Muscle of back (tissue), 11 donors: ENCODE results near the gene CUEDC1. TPM values are rescaled to one million over a fixed set of nuclear protein-coding genes. Genes with fewer than 3 reads are reported as not detected.

Experiments used
- DNase-seq, 3 donors: peaks; one replicate each; pipeline versions ENCODE4 v3.0.0 to v3.0.0-alpha.2; 2013
- polyA plus RNA-seq, 10 donors: library from polyadenylated mRNA; unstranded; fragments of 120-200 nt; gene quantifications; one replicate each; pipeline ENCODE4 v1.2.1, GENCODE V29; 2013; ENCODE audit not compliant: insufficient read length in 10 of 10

The CUEDC1 gene
- polyA plus RNA-seq, 10 donors = 42.2 to 57.2 (median 47.8) TPM

GRCh38 chr17:57842280-57842679, 112.9 kb downstream of the CUEDC1 start:
- no peak for DNase-seq

DNA sequence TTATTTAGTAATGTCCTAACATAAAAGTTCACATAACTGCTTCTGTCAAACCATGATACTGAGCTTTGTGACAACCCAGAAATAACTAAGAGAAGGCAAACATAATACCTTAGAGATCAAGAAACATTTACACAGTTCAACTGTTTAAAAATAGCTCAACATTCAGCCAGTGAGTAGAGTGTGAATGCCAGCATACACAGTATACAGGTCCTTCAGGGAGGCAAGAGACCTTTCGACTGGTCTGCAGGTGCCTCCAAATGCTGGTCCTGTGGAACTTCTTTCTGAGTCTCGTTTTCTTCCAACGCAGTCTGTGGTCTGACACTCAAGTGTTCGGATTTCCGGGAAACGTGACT, 115.7 kb downstream of the CUEDC1 start:
- no peak for DNase-seq

- DNase-seq = no peak
These were observed 116.2 kb downstream of the CUEDC1 start for GRCh38 chr17:57838857-57839570.

GRCh38 chr17:57838453-57838852, 116.8 kb downstream of the CUEDC1 start:
- DNase-seq = no peak

- DNase-seq = no peak
These were observed 119.8 kb downstream of the CUEDC1 start for GRCh38 chr17:57835333-57835900.

DNA sequence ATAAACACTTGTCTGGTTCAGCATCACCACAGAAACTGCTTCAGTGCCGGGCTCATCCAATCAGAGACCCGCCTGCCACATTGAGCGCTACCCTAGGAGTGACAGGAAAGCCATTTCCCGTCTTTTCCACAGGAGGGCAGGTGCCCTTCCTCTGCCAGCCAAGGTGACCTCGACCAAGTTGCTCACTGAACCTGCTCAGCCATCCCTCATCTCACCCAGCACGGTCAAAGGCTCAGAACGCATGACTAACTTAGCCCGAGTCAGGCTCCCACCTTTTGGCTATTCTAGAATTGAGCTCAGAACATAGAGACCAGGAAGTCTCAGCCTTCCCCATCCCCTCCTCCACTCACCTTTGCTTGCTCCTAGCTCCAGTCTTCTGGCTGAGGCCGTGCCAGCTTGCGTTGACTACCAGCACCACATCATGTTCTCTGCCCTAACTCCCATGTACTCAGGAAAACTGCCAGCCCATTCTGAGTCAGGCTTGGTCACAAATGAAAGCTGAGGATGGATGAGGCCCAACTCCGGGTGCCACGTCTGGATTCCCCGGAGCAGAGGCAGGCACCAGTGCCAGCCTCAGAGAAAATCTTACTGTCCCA, 121.0 kb downstream of the CUEDC1 start:
- no peak for DNase-seq

DNA sequence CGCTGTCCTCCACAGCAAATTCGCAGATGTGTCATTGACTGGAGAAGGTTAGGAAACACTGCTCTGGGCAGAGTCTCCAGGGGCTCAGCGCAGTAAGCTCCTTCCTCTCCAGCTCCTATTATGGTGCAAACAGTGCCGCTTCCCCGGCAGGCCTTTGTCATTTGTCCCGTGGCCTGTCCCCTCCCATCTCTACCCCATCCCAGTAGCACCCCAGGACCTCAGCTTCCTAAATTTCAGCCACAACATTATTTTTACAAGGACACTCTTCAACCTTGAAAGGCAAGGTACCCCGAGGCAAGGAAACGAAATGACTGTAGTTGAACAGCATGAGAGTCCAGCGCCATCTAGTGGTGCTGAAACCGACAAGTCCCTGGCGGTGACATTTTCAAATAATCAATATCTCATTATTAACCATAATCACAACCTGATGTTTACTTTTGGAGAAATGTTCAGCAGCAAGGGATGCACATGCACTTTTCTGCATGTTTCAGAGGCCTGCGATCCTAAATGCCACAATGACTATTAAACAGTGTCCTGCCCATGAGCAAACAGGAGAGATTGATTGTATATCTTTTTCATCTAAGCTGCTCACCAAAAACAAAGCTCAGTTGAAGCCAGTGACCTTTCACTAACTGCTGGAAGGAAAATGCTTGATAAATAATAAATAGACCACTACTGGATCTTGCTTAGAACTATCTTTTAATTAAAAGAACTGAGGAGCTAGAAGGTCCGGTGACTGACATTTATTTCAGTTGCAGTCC, 121.9 kb downstream of the CUEDC1 start:
- peak; percentile 51 to 88 (median 81) for DNase-seq

DNA sequence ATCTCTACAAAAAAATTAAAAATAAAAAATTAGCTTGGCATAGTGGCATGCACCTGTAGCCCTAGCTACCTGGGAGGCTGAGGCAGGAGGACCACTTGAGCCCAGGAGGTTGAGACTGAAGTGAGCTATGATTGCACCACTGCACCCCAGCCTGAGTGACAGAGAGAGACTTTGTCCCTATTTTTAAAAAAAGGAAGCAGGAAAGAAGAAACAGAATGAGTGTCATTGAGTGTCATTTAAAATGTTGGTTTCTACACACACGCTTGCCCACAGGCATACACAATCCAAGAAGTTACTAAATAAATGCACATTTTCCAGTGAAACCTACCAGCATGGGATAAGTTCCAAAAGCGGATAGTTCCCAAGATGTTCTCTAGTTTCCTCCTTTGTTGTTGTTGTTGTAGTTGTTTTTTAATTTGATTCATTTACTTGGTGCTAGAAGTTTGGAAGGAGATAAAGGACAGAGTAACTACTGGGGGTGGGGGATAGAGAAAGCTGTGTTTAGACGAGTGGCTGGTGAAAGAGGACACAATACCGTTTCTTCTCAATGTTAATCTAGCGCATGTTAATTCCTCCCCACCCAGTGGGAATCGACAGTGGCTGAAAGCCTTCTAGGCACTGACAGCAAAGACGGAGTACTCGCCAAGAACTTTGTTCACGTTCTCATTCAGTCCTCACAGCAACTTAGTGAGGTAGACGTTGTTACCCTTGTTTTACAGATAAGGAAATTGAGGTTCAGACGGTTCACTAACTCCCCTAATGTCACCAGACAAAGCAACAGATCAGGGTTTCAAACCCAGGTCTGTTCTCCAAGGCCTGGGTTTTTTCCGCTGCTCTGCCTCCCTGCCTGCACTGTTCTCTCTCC, 122.7 kb downstream of the CUEDC1 start:
- peak in 1 of 3 donors; percentile 17 for DNase-seq

GRCh38 chr17:57830880-57831279, 124.3 kb downstream of the CUEDC1 start:
- no peak for DNase-seq

- no peak for DNase-seq
These were observed 131.5 kb downstream of the CUEDC1 start for GRCh38 chr17:57823469-57824401.

DNA sequence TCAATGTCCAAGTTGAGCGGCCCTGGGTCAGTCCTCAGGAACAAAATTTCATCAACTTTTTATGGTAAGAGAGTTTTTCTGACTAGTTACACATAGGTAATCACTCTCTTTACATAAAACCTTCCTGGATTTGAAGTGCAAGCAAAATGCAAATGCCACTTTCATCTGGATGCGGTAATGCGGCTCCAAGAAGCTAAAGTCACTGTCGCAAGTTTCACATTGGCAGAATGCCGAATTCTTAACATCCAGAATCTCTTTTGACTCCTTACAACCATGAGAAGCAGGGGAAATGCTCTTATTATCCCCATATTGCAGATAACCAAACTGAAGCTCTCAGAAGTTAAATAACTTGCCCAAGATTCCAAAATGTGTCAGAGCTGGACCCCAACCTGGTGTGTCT, 135.3 kb downstream of the CUEDC1 start:
- no peak for DNase-seq

GRCh38 chr17:57819285-57819684, 135.9 kb downstream of the CUEDC1 start:
- DNase-seq = no peak

- no peak for DNase-seq
These were observed 137.1 kb downstream of the CUEDC1 start for GRCh38 chr17:57818066-57818465.

DNA sequence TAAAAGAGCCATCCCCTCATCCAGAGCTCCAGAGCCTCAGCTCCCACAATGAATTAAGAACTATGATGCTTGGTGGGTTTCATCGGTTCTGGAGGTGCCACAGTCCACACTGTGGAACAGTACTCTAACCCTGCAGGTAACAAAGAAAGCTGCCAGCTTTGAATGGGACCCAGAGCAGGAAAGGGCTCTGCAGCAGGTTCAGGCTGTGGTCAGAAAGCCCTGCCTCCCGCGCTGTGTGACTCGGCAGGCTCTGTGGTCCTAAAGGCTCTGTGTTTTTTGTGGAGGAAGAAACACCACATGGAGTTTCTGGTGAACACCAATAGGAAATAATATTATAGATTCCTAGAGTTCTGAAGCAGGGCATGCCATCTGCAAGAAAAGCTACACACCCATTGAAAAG, 137.9 kb downstream of the CUEDC1 start:
- DNase-seq = no peak

DNA sequence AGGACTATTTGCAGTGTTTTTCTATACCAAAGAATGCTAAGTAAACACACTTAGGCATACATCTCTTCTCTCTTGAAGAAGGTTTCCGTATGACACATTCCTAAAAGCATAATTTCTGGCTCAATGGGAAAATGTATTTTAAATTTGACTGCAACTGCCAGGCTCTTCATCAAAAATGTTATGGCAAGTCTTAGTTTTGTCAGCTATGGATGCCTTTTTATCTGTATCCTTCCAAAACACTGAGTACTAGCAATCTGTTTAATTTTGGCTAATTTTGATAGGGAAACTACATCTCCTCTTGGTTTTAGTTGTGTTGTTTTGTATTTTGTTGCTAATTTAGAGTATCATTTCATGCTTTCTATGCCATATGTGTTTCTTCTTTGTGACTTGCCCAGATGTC, 140.8 kb downstream of the CUEDC1 start:
- no peak for DNase-seq

DNA sequence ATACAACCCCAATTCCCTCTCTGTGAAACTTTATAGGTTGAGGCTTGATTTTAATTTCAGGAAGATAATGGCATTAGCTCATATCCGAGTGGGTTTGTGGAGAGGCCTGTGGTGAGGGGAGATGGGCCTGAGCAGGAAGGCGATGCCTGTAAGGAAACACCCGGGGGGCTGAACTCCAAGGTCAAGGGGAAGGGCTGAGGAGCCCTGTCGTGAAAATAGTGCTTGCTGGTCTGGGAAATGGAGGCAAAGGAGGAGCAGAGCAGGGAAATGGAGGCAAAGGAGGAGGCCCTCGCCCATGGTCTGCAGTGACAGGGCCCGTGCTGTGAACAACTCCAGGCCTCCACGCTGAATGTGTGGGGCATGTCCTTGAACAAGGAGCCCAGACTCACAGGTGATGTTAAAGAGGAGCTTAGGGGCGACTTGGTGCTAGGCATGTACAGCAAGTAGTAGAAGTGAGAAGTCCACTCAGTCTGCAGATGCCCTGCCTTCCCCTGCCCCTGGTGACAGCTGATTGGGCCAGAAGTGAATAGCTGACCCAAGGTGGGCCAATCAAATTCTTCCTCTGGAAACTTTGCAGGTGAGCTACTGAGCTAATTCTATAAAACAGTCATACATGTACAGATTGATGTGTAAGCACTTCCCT, 143.5 kb downstream of the CUEDC1 start:
- DNase-seq = no peak
